Putamen (tissue), 1 donor: ENCODE data around the gene PMM1.
"Not testable (repeated sequence)": the region's sequence is repeated elsewhere in the genome, so short reads cannot be mapped to it uniquely, and the experiment has no call there.

Experiments
- DNase-seq: peaks from one replicate; pipeline ENCODE4 v3.0.0-alpha.2; 2016; ENCODE audit warnings: low spot score

PMM1 gene

DNA sequence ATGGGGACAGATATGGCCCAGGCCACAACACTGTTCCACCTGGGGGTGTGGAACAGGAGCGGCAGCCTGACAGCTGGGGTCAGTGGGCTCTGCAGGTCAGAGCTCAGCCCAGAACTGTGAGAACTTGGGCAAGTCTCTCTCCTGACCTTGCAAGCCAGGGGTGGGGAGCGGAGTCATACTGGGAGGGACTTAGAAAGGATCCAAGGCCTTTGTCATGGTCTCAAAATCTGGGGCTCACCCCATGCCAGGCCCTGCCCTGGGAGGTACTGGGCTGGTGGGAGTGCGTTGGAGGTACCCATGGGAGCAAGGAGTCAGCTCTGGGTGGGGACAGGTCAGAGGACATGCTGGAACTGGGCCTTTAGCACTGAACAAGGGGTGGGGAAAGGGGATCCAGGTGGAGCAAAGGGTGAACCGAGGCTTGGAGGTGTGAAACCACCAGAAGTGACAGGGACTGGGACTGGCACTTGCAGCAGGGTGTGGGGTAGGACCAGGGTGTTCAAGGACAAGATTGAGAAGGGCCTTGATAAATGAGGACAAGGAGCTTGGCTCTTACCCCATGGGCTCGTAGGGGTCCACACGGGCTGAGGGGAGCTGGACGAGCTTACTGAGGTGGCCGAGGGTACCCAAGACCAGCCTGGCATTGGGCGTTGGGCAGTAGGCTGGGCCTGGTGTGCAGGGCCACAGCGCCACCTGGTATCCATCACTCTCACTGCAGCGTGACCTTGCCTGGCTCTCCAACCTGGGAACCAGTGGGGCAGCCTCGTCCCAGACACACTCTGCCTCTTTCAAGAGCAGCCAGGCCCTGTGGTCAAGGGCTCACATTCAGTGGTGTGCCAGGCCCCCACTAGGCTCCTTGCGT lies 7.4 kb upstream of the PMM1 start:
- no peak for DNase-seq

GRCh38 chr22:41595703-41596102 lies 6.1 kb upstream of the PMM1 start:
- no peak for DNase-seq

DNA sequence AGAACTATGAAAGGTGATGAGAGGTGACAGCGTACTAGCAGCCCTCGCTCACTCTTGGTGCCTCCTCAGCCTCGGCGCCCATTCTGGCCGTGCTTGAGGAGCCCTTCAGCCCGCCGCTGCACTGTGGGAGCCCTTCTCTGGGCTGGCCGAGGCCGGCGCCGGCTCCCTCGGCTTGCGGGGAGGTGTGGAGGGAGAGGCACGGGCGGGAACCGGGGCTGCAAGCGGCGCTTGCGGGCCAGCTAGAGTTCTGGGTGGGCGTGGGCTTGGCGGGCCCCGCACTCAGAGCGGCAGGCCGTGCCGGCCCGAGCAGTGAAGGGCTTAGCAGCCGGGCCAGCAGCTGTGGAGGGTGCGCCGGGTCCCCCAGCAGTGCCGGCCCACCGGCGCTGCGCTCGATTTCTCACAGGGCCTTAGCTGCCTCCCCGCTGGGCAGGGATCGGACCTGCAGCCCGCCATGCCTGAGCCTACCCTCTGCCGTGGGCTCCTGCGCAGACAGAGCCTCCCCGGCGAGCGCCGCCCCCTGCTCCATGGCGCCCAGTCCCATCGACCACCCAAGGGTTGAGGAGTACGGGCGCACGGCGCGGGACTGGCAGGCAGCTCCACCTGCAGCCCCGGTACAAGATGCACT lies 3.8 kb upstream of the PMM1 start:
- not testable (repeated sequence) for DNase-seq

DNA sequence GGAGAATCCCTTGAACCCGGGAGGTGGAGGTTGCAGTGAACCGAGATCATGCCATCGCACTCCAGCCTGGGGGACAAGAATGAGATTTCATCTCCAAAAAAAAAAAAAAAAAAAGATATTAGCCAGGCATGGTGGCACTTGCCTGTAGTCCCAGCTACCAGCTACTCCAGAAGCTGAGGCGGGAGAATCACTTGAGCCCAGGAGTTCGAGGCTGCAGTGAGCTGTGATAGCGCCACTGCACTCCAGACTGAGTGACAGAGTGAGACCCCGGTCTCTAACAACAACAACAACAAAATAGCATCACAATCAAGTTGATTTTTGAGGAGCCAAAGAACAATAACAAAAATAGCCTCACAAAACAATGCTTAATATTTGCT lies 2.3 kb downstream of the PMM1 start:
- DNase-seq, result no peak

DNA sequence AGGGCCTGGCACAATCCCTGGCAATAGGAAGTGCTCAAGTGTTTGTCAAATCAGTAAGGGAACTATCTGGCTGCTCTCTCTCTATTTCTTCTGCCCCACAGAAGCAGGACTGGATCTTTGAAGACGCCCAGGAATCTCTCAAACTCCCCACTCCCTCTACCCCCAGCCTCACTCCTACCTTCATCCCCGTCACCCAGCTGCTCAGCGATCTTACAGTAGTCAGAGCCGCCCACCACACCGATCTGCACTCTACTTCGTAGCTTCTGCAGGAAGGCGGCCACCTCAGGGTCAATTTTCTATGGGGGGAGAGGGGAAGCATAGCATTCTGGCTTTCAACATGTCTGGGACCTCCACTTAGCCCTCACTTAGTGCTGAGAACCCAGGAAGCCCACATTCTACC lies 3.7 kb downstream of the PMM1 start:
- no peak for DNase-seq

GRCh38 chr22:41584881-41585280 lies 4.8 kb downstream of the PMM1 start:
- DNase-seq, result no peak

GRCh38 chr22:41582694-41583093 lies 6.9 kb downstream of the PMM1 start:
- no peak for DNase-seq

DNA sequence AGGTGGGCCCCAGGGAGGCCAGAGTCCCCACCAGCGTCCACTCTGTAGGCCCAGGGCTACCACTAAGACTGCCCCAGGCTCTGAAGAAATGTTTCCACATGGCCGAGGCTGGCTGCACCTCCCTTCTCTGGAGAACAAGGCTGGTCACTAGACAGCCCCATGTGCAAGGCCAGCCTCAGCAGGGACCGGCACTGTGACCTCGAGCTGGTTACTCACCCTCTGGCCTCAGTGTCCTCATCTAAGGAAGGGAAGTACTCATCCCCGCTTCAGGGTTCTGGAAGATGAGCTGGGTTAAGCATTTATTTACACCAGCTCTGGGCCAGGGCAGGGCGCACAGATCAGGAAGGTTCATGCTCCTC lies 9.7 kb downstream of the PMM1 start:
- DNase-seq, result no peak

GRCh38 chr22:41579297-41579996 lies 10.2 kb downstream of the PMM1 start:
- DNase-seq, result no peak

- DNase-seq, result no peak
Measured at GRCh38 chr22:41578818-41579217, 10.8 kb downstream of the PMM1 start.

DNA sequence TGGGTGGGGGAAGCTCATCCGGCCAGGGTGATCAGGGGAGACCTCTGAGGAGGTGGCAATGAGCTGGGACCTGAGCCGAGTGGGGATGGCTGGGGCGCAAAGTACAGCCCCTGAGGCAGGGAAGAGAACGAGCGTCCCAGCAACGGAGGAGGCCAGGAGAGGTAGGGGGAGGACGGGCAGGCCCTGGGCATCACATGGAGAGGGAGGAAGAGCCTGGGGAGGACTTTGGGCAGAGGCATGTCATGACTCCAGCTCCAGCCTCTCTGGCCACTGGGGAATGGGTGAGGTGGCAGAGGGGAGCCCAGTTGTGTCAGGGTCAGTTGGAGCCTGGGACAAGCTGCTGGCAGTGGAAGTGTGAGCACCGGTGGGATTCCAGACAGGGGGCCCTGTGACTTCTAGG lies 11.5 kb downstream of the PMM1 start:
- DNase-seq, result no peak

- DNase-seq, result no peak
Measured at GRCh38 chr22:41576877-41577276, 12.8 kb downstream of the PMM1 start.

DNA sequence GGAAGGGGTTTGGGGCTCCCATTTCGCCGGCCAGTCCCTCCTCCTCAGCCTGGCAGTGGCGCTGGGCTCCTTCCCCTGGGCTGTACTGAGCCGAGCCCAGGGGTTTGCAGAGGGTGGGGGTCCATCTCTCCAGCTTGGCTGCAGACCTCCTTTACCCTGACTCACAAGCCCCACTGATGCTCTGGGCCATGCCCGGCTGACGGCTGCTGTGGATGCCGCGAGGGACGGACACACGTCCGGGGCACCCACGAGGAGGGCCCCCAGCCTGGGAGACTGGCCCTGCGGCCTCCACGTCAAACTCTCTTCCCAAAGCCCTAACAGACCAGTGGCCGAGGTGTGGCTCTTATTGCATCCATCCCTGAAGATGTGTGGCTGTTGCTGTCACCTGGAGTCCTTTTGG lies 14.1 kb downstream of the PMM1 start:
- DNase-seq, result no peak

DNA sequence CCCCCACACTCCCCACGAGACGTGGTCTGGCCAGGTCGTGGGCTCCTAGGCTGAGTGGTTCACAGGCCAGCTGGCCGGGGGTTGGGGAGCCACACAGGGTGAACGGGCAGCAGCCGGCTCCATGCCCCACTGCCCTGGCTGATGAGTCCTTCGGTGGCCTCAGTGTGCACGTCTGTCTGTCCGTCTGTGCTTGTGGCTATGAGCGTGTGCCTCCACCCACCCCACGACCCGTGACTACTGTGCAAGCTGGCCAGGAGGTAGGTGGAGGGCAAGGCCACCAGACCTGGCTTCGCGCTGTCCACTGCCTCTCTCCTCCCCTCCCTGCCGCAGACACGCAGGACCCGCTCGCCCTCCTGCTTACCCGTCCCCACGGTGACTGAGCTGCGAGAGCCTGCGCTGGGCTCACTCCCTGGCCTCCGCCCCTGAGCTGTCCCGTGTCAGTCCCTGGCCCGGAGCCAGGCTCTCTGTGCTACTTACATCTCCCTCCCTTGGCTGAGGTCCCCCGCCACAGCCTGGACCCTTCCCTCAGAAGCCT lies 14.7 kb downstream of the PMM1 start:
- DNase-seq, result no peak

DNA sequence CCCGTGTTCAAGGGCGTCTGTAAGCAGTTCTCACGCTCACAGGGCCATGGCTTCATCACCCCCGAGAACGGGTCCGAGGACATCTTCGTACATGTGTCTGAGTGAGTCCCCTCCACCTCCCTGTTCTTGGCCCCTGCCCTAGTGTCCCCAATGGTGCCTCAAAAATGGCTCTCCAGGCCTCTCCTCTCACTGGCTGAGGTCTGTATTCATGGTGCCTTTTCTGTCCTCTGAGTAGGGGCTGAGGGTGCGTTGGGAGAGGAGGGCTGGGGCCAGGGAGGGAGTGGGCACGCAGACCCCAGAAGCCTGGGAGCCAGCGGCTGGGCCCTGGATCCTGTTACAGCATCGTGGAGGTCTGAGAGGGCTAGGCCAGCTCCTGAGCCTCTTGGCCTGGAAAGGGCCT lies 16.0 kb downstream of the PMM1 start:
- DNase-seq, result no peak

DNA sequence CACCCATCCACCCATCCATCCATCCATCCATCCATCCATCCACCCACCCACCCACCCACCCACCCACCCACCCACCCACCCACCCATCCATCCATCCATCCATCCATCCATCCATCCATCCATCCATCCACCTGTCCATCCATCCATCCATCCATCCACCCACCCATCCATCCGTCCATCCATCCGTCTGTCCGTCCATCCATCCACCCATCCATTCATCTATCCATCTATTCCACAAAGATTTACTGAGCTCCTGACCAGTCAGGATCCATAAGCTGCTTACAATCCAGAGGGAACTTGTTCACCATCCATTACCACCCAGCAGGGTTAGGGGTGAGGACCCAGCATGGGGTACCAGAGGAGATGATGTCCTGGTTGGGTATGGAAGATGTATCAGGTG lies 17.3 kb downstream of the PMM1 start:
- not testable (repeated sequence) for DNase-seq

DNA sequence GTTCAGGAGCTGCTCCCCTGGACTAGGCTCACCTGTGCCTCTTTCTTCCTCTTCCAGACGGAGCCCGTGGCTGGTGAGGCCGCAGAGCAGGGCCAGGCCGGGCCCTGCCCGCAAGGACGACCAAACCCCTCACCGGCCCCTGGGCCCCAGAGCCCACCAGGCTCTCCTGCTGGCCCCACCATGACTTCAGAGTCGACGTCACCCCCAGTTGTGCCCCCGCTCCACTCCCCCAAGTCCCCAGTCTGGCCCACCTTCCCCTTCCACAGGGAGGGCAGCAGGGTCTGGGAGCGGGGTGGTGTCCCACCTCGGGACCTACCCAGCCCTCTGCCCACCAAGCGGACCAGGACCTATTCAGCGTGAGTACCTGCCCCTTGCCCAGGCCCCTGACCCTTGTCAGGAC lies 17.9 kb downstream of the PMM1 start:
- DNase-seq, result no peak

DNA sequence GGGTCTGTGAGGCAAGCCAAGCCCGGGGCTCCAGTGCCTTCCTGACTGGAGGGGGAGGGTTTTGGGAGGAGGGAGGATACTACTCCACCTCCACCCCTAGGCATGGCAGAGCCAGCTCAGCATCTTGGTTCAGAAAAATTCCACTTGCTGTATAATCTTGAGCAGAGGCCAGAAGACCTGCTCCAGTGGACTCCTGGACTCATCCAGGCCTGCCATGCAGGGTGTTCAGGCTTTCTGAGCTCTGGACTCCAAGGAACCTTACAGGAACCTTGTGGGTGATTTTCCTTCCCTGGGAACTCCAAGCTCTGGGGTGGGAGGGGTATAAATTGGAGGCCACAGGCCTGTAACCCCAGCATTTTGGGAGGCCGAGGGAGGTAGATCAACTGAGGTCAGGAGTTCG lies 19.4 kb downstream of the PMM1 start:
- no peak for DNase-seq

GRCh38 chr22:41568811-41569210 lies 20.8 kb downstream of the PMM1 start:
- DNase-seq, result no peak

GRCh38 chr22:41567512-41567768 lies 22.2 kb downstream of the PMM1 start:
- no peak for DNase-seq

DNA sequence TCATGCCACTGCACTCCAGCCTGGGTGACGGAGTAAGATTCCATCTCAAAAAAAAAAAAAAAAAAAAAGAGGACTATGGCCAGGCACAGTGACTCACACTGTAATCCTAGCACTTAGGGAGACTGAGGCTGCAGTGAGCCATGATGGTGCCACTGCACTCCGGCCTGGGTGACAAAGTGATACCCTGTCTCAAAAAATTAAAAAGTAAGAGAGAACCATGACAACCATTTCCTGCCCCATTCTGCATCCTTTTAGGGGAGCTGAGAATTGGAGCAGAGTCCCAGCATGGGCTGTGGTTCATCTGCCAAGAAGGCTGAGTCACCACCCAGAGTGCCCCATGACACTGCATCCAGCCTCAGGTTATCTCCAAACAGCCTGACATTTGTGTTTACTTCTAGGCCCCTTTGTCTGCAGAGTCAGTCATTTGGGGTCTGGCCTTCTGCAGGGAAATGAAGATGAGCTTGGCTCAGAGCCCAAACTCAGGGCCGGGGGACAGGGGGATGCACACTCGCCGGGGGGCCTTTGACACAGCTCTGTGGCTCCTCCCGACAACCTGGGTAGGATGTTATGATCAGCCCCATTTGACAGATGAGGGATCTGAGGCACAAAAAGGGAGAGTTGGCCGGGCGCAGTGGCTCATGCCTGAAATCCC lies 24.1 kb downstream of the PMM1 start:
- no peak for DNase-seq

DNA sequence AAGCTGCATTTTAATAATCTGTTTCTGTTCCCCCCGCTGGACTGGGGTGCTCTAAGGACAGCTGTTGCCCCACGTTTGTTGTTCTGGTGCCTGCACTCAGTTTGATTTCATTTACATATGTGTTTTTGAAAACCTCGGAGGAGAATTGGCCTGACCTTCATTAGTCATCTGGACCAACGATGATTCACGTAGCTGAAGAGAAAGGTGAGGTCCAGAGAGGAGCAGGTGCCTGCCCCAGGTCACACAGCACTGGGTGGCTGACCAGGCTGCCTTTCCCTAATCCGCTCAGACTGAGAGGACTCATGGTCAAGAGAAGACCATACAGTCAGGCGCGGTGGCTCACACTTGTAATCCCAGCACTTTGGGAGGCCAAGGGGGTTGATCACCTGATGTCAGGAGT lies 25.1 kb downstream of the PMM1 start:
- no peak for DNase-seq
